HEK293 (cell line): Measurements from ENCODE around the gene RABAC1.

Experiments
- PRDM10 ChIP-seq: fragments of 450-650 bp; formaldehyde crosslinking; IDR thresholded peaks from 2 replicates; pipeline ENCODE4 v1.5.1; 2016; ENCODE audit warnings: missing biosample characterization, missing genetic modification characterization
- TF ChIP-seq, protein P1 (sequence below): fragments of 450-650 bp; formaldehyde crosslinking; IDR thresholded peaks from 2 replicates; pipeline ENCODE4 v1.5.1; 2016; ENCODE audit warnings: missing biosample characterization, missing genetic modification characterization, borderline replicate concordance

- TF ChIP-seq, protein P1, sequence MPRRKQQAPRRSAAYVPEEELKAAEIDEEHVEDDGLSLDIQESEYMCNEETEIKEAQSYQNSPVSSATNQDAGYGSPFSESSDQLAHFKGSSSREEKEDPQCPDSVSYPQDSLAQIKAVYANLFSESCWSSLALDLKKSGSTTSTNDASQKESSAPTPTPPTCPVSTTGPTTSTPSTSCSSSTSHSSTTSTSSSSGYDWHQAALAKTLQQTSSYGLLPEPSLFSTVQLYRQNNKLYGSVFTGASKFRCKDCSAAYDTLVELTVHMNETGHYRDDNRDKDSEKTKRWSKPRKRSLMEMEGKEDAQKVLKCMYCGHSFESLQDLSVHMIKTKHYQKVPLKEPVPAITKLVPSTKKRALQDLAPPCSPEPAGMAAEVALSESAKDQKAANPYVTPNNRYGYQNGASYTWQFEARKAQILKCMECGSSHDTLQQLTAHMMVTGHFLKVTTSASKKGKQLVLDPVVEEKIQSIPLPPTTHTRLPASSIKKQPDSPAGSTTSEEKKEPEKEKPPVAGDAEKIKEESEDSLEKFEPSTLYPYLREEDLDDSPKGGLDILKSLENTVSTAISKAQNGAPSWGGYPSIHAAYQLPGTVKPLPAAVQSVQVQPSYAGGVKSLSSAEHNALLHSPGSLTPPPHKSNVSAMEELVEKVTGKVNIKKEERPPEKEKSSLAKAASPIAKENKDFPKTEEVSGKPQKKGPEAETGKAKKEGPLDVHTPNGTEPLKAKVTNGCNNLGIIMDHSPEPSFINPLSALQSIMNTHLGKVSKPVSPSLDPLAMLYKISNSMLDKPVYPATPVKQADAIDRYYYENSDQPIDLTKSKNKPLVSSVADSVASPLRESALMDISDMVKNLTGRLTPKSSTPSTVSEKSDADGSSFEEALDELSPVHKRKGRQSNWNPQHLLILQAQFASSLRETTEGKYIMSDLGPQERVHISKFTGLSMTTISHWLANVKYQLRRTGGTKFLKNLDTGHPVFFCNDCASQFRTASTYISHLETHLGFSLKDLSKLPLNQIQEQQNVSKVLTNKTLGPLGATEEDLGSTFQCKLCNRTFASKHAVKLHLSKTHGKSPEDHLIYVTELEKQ (tag by site-specific recombination), result no peak
- no peak for TF ChIP-seq PRDM10 (tag by site-specific recombination)
These were observed 50.2 kb downstream of the RABAC1 start for GRCh38 chr19:41908724-41909464.
